Stimulated activated CD8-positive, alpha-beta memory T cell treated with anti-CD3 and anti-CD28 coated beads, Interleukin-12 subunit alpha, Interleukin-12 subunit beta, amount 100 ng/mL, for 4 hours (primary cell): ENCODE results near the gene MOAP1.
"Not testable (repeated sequence)": the region's sequence is repeated elsewhere in the genome, so short reads cannot be mapped to it uniquely, and the experiment has no call there.

Experiments used
- DNase-seq: peaks from one replicate; pipeline ENCODE4 v3.0.0-alpha.2; 2020; ENCODE audit warnings: low read depth

The MOAP1 gene, protein sequence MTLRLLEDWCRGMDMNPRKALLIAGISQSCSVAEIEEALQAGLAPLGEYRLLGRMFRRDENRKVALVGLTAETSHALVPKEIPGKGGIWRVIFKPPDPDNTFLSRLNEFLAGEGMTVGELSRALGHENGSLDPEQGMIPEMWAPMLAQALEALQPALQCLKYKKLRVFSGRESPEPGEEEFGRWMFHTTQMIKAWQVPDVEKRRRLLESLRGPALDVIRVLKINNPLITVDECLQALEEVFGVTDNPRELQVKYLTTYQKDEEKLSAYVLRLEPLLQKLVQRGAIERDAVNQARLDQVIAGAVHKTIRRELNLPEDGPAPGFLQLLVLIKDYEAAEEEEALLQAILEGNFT

DNA sequence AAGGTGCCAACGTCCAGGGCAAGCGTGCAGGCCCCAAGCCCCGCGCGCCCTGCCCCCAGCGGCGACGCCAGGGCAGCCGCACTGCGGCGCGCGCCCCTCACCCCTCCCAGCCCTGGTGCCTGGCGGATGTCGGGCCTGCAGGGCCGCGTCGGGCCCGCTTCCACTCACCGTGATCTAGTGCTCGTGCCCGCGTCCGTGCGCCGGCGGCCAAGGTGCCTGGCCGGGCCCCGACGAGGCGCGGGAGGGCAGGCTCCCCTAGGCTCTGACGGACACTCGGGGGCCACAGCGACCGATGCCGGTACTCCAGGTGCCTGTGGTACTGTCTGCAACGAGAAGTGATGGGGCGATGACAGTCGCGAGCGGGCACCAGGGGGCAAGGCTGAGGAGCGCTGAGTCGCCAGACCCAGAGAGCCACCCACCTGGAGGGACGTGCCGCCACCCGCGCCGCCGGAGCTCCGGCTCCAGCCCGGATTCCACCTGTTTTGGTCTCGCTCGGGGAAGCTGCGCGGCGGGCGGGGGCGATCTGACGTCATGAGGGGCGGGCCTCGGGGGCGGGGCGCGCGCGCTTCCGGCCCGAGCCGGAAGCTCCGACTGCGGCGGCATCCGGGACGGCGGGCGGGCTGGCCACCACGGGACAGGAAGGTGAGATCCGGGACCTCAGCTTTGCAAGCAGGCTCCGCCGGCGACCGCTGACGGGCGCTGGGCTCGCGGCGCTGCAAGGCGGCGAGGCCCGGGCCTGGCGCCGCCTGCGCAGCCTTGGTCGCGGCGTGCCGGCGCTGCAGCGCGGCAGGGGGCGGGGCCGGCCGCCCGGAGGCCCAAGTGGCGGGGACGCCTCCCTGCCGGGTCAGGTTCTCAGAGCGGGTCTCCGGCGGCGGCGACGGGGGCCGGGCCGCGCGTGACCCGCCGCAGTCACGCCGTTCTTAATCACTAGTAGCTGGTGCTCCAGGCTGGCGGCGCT lies at the start of gene MOAP1, which contains the start of gene LYSET:
TSS of gene MOAP1 (minus strand) at position 507 of the 958 bp plus-strand sequence. CDS start 655 bp downstream, outside the sequence.
TSS of gene LYSET (plus strand) at position 927 of the 958 bp plus-strand sequence. CDS start 89 bp downstream, outside the sequence.
- DNase-seq, result peak; percentile 84

DNA sequence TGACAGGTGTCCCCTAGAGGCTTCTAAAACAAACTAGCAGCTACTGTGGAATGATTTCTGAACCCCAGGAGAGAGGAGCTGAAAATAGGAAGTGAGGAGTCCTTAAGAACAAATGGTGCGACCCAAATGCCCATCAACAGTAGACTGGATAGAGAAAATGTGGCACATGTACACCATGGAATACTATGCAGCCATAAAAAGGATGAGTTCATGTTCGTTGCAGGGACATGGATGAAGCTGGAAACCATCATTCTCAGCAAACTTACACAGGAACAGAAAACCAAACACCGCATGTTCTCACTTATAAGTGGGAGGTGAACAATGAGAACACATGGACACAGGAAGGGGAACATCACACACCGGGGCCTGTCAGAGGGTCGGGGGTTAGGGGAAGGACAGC lies 48.4 kb upstream of the MOAP1 start:
- not testable (repeated sequence) for DNase-seq

DNA sequence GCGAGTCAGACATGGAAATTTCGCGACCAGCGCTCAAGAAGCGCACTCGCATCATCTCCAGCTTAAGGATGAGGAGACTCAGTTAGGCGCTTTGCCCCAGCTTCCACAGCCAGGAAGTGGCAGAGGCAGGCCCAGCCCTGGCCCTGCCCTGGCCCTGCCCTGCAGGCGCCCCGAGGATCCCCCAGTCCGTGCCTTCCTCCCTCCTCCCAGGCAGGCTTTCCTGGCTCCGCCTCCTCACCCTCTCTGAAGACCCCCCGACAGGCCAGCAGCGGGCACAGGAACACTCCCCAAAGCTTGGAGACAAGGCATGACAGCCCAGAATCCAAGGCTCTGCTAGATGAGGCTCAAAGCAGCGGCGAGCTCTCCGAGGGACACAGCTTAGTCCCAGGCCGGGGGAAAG lies 47.5 kb upstream of the MOAP1 start:
- no peak for DNase-seq

DNA sequence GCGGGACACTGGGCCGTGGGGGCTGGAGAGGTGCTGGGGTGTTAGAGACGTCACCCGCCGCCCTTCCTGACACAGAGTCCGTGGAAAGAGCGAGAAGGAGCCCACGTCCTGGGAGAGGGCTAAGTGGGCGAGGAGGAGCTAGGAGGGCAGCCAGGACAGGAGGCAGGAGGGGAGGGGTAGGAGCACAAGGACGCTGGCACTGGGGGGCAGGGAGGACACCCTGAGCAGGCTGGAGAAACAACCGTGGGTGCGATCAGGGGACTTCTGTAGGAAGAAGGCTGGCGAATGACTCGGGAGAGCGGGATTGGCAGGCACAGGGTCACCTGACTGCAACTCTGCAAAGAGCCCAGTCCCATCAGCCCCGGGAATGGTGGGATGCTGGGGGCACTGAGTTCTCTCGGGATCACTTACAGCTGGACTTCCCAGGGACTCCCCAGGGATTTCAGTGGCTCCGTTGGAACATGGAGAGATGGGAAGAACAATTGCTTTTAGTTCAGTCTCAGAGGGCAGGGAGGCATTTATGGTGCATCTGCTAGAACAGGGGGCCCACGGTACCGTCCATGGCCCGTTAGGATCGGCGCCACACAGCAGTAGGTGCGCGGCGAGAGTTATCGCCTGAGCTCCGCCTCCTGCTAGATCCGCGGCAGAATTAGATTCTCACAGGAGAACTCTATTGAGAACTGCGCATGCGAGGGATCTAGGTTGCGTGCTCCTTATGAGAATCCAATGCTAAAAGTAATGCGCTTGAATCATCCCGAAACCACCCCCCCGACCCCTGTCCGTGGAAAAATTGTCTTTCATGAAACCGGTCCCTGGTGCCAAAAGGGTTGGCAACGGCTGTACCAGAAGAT lies 46.7 kb upstream of the MOAP1 start:
- no peak for DNase-seq

DNA sequence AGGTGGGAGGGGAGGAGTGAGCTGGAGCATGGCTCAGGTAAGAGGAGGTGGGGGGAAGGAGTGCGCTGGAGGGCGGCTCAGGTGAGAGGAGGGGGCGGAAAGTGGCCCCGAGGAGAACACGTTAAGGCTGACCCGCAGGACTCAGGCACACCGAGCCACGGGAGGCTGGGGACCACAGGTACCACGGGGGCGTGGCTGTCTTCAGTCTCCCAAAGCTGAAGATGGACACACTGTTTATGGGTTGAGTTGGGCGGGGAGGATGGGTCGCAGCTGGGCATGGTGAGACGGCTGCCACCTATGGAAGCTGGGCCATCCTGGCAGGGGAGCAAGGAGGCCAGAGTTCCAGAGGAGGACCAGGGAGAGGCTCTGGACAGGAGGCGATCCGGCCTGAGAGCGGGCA lies 45.8 kb upstream of the MOAP1 start:
- no peak for DNase-seq

DNA sequence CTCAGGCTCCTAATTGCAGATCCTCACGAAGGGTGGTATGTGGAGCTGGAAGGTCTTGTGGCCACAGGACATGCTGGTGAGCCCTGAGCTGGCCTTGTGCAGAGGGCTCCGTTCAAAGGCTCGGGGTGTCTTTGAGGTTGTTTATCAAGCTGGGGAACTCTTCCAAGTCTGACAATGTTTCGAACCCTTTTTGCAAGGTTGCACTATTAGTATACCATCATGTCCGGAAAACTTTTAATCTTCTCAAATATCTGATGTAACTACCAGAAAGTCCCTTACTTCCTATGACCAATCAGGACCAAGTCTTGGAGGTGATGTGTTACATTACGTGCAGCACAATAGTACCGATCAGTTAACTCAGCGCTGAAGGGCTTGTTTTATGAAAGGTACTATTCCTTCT lies 43.9 kb upstream of the MOAP1 start:
- no peak for DNase-seq

DNA sequence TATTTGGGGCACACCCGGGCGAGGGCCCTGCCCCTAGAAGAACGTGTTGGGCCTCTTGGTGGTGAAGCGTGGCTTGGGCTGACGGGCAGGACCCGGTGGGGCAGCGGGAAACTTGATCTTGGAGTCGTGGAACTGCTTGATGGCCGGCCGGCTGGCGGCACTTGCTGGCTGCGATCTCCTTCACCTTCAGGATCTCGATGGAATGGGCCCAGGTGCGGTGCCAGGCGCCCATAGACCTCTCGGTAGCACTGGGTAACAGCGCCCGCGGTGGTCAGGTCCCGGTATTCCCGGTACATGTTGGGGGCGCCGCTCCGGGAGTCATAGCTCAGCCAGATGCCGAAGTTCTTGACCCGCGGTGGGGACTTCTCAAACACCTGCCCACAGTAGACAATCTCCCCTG lies 38.9 kb upstream of the MOAP1 start:
- no peak for DNase-seq

DNA sequence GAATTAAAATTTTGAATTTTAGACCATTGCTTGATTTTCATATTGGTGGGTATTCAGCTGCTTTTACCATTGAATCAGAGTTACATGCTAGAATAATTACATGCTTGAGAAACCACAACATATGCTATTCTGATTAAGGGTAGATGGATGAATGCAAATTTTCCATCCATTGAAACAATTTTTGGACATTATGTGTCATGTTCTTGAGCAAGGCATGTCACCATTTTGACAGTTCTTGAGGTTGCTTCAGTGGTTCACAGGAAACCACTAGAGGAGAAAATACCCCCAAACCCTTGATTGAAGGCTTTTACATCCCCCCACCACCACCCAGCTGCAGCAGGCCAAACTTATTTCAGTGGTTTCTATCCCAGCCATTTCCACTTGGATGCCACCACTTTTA lies 35.8 kb upstream of the MOAP1 start:
- no peak for DNase-seq

DNA sequence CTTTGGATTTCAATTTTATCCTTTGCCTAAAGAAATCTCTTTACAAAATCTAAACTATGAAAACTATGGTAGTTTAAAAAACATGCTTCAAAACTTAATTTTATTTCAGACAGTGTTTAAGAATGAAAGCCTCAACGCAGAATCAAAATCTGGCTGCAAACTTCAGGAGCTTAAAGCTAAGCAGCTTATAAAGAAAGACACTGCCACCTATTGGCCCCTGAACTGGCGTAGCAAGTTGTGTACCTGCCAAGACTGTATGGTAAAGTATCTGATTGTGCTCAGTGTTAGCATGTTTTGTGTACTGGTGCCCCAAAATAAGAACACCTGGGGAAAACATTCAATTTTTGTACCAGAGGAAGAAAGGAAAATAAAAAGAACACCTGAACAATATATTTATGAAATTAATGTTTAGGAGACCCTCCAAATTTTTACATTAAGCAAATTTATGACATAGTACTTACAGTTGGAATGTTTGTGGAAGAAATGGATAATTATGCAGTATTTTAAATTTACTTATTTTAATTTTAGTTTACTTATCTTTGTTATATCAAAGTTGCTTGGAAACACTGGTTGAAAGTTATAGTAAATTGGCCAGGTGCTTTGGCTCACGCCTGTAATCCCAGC lies 34.5 kb upstream of the MOAP1 start:
- no peak for DNase-seq

DNA sequence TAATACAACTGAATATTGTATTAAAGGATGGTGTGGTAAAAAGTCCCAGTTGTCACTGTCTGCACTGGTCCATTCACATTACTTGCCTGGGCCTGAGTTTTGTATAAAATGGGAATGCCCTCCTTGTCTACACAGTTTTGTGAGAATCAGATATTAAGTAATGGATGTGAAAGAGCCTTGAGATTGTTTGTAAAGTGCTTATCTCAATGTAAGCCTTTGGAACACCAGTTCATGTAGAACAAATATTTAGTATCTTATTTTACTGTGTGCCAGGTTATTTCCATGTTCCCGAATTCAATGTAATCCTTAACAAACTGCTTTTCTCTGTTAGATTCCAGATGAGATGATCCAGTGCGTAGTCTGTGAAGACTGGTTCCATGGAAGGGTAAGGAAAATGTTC lies 29.9 kb upstream of the MOAP1 start:
- DNase-seq, result no peak

DNA sequence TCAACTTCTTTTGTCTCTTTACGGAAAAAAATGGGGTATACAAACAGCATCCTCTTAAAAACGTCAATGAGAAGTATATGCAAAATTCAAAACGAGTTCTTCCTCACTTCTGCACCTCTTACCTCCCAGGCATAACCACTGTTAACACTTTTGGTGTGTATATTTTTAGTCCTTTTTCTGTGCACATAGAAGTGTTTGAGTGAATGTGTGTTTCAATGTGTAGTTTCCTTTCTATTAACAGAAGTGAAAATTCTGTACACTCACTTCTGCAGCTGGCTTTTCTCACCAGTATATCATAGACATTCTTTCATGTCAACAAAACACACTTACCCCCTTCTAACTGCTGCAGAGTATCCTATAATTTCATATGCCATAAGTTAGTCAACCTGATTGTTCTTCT lies 27.7 kb upstream of the MOAP1 start:
- DNase-seq, result no peak

DNA sequence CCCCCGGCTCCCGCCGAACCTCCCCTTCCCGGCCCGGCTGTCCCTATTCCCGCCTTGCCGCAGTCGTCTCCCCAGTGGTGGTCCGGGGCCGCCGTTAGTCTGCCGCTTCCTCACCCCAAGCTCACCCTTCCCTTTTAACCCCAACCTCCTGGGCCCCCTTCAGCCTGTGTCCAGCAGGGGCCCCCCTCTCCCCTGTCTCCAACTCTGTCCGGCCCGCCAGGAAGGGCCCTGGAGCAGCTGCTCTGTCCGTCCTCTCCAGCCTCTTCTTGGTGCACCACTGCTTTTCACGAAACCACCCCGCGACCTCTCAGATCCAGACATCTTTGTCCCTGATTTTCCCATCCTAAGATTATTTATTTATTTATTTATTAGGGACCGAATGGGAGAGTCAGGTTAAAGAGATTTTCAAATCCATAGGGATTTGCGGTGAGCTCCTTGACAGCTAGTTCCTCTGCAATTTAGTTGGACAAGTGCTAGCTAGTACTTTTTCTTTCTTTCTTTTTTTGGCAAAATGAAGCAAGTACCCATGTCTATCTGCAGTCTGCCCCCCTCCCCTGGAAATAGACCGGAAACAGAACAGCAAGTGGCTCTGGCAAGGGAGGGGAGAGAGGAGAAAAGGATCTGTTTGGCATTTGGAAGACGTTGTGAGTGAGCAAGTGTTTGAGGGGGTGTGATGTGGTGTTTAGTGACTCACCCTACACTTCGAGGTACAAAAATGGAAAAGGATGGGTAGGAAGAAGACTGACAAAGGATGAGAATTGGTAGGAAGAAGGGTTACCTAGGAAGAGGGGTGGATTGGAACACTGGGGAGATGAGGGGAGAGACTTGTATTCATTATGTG lies 23.0 kb upstream of the MOAP1 start:
- DNase-seq, result no peak

DNA sequence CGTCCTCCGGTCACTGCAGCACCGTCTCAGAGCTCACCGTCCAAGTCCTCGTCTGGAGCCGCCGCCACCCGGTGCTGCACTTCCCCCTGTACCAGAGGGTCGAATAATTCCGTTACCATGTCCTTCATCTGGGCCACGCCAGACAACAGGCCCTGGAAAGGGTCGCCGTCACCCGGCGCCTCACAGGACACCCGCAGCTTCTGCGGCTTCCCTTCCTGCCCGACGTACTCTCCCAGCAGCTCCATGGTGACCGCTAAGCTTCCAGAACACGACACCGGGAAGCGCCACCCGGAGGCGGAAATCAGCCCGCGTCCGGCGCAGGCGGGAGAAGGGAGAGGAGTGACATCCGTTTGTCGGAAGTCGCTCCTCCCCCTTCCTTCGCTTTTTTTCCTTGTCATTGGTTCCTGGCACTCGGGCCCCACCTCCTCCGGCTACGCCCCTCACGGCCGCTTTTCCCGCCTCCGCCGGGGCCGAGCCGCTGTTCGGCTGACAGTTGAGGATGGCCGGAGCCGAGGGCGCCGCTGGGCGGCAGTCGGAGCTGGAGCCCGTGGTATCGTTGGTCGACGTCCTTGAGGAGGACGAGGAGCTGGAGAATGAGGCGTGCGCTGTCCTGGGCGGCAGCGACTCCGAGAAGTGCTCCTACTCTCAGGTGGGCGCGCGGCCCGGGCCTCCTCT lies 22.2 kb upstream of the MOAP1 start, which contains the start of the genes GON7 and UBR7:
TSS of gene GON7 (minus strand) at position 273 of the 675 bp plus-strand sequence. CDS start at position 245, 28 bp downstream.
TSS of gene UBR7 (plus strand) at position 464 of the 675 bp plus-strand sequence. CDS start at position 500, 36 bp downstream.
- DNase-seq, result peak; percentile 71

DNA sequence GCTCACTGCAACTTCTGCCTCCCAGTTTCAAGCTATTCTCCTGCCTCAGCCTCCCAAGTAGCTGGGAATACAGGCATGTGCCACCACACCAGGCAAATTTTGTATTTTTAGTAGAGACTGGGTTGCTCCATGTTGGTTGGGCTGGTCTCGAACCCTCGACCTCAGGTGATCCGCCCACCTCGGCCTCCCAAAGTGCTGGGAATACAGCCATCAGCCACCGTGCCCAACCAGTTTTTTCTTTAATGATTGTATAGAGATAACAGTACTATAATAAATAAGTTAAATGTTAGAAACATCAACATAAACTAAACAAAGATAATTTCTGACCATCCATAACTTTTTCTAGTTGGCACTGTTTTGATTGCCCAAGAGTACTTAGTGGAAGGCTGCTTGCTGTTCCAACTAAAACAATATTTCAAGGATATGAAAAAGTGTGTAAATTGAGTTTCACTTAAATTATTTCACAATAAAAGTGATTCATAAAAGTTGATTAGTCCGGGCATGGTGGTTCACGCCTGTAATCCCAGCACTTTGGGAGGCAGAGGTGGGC lies 16.5 kb upstream of the MOAP1 start:
- DNase-seq, result no peak

DNA sequence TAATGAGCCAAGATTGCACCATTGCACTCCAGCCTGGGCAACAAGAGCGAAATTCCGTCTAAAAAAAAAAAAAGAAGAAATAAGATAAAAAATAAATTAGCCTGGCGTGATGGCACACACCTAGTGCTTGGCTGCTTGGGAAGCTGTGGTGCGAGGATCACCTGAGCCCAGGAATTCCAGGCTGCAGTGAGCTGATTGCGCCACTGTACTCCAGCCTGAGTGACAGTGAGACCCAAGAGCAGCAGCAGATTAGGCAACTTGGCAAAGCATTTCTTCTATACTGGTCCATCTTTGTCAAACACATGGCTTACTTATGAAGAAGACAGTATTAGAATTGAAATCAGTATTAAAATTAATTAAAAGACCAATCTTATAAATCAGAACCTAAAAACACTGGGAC lies 15.9 kb upstream of the MOAP1 start:
- DNase-seq, result no peak

DNA sequence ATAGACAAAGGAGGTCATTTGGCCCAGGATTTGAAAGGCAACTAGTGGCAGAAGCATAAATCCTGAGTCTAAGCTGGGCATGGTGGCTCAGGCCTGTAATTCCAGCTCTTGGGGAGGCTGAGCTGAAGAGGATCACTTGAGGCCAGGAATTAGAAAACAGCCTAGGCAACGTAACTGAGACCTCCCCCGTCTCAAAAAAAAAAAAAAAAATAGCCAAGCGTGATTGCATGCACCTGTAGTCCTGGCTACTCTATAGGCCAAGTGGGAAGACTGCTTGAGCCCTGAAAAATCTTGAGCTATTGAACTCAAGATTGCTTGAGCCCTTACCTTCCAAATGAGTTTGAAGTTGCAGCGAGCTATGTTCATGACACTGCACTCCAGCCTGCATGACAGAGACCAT lies 14.3 kb upstream of the MOAP1 start:
- DNase-seq, result no peak

DNA sequence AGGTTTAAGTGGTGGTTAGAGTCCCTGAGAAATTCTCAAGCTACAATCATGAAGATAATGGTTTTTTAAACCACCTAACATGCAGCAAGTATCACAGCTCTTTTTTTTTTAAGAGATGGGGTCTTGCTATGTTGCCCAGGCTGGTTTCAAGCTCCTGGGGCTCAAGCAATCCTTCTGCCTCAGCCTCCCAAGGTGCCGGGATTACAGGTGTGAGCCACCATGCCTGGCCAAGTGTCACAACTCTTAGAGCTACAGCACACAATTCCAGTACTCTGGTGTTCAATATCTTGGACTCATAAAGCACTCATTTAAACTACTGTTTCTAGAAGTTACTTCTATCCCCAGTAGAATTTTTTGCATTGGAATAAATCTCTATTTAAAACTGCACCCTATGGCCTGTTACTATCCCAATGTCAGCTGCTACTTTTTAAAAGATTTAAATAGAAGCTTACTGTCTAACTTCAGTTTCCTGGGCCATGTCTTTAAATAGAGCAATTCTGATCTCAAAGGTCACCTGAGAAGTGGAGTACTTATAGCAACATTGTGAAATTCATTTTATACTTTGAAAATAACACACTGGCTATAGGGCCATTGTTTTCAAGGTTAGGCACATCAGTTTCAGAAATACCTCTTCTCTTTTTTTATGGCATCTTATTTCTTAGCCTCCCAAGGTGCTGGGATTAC lies 10.8 kb upstream of the MOAP1 start:
- no peak for DNase-seq

DNA sequence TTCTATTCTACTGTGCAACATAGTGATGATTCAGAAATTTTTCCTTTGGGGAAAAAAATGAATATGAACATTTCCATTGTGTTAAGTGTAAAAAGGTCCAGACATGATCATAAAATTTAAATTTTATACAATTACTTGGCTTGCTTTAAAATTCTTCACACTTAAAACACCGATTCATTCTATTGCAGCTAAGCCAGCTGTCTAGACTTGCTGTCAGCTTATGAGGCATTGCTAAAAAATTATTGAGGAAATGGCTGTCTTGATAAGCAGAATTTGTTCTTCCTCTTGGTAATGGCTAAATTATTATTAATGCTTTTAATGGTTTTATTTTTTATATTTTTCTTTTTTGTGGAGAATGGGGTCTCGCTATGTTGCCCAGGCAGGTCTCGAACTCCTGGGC lies 2.3 kb upstream of the MOAP1 start:
- DNase-seq, result no peak

DNA sequence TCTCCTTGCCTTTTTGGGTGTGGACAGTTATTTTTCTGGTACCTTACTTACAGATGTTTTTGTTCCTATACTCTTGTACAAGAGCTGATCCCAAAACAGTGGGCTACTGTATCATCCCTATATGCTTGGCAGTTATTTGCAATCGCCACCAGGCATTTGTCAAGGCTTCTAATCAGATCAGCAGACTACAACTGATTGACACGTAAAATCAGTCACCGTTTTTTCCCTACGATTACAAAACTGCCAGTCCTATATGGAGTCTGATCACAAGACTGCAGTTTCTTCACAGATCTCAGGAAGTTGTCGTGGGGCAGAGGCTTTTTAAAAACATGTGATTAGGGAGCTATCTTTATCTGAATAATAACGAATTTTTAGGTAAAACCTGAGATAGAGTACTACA lies 1.8 kb upstream of the MOAP1 start:
- DNase-seq, result no peak
